Measurements from ENCODE around the gene TRHDE. TPM values are rescaled to one million over a fixed set of nuclear protein-coding genes. Genes with fewer than 3 reads are reported as not detected.

TRHDE gene
- total RNA-seq, 1 experiment from 2014 or later: 1.9 TPM

DNA sequence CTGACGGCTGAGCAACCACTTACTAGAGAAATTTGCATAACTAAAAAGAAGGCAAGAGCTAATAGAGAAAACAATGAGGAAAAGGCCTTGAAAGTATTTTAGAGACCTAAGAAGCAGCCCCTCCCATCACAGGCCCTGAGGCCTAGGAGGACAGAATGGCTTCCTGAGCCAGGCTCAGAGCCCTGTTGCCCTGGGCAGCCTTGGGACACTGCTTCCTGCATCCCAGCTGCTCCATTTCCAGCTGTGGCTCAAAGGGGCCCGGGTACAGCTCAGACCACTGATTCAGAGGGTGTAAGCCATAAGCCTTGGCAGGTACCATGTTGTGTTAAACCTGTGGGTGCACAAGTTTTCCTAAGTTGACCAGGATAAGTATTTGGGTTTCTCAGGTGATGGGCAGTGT lies 181.4 kb downstream of the TRHDE start:
- DNase-seq (ENCODE audit: low read depth, low spot score) (no peak), ATAC-seq (no peak)
- no peak for TF ChIP-seq SIN3A (IDR thresholded peaks at IDR 0.05; ENCODE audit: borderline replicate concordance, insufficient read depth, low read depth, low read length)
- TF ChIP-seq, protein P1, sequence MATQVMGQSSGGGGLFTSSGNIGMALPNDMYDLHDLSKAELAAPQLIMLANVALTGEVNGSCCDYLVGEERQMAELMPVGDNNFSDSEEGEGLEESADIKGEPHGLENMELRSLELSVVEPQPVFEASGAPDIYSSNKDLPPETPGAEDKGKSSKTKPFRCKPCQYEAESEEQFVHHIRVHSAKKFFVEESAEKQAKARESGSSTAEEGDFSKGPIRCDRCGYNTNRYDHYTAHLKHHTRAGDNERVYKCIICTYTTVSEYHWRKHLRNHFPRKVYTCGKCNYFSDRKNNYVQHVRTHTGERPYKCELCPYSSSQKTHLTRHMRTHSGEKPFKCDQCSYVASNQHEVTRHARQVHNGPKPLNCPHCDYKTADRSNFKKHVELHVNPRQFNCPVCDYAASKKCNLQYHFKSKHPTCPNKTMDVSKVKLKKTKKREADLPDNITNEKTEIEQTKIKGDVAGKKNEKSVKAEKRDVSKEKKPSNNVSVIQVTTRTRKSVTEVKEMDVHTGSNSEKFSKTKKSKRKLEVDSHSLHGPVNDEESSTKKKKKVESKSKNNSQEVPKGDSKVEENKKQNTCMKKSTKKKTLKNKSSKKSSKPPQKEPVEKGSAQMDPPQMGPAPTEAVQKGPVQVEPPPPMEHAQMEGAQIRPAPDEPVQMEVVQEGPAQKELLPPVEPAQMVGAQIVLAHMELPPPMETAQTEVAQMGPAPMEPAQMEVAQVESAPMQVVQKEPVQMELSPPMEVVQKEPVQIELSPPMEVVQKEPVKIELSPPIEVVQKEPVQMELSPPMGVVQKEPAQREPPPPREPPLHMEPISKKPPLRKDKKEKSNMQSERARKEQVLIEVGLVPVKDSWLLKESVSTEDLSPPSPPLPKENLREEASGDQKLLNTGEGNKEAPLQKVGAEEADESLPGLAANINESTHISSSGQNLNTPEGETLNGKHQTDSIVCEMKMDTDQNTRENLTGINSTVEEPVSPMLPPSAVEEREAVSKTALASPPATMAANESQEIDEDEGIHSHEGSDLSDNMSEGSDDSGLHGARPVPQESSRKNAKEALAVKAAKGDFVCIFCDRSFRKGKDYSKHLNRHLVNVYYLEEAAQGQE (IDR thresholded peaks at IDR 0.05; ENCODE audit: insufficient read depth in 1 of 2, low read depth in 2 of 2, low read length in 1 of 2): no peak
- TF ChIP-seq TCF7L2 (IDR thresholded peaks at IDR 0.05; ENCODE audit: low read depth, low read length): no peak
- TF ChIP-seq POLR2AphosphoS5 (IDR thresholded peaks at IDR 0.05; ENCODE audit: low read depth, low read length): no peak
- TF ChIP-seq, protein P2, sequence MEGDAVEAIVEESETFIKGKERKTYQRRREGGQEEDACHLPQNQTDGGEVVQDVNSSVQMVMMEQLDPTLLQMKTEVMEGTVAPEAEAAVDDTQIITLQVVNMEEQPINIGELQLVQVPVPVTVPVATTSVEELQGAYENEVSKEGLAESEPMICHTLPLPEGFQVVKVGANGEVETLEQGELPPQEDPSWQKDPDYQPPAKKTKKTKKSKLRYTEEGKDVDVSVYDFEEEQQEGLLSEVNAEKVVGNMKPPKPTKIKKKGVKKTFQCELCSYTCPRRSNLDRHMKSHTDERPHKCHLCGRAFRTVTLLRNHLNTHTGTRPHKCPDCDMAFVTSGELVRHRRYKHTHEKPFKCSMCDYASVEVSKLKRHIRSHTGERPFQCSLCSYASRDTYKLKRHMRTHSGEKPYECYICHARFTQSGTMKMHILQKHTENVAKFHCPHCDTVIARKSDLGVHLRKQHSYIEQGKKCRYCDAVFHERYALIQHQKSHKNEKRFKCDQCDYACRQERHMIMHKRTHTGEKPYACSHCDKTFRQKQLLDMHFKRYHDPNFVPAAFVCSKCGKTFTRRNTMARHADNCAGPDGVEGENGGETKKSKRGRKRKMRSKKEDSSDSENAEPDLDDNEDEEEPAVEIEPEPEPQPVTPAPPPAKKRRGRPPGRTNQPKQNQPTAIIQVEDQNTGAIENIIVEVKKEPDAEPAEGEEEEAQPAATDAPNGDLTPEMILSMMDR (IDR thresholded peaks at IDR 0.05): no peak
- in situ Hi-C loops (cut with HindIII; ENCODE audit: low pct_unique_long_range_greater_than_20kb, low sequenced_read_pairs) (no loop called here), intact Hi-C loops (cut with micrococcal nuclease; ENCODE audit: unreplicated experiment) (no loop called here)
- no peaks in the 10 kb centered on the region for H3K36me3 ChIP-seq (ENCODE audit: control insufficient read depth, insufficient read depth, low read length)
- BruUV-seq (replicated peaks): no TSS peak
- POLR2A ChIA-PET: interaction anchor here (0.6 kb wide), 1 partner anchor 37 kb away, joined by 3 read pairs; no protein-coding TSS in a partner anchor
- CTCF ChIA-PET: no interaction called here
- no peaks in the 10 kb centered on the region for H3K4me1 ChIP-seq (ENCODE audit: control insufficient read depth, insufficient read depth, low read length)
- H3K4me3 ChIP-seq (ENCODE audit: low read depth in 2 of 2, low read length in 2 of 2): no peak overlapping the region
- H3K9me3 ChIP-seq (ENCODE audit: control insufficient read depth, insufficient read depth, low read depth, low read length): no peaks in the 10 kb centered on the region
- no peak overlapping the region for H3K27ac ChIP-seq (ENCODE audit: low read length)
- H3K27me3 ChIP-seq (ENCODE audit: control insufficient read depth, insufficient read depth, low read length): no peaks in the 10 kb centered on the region

DNA sequence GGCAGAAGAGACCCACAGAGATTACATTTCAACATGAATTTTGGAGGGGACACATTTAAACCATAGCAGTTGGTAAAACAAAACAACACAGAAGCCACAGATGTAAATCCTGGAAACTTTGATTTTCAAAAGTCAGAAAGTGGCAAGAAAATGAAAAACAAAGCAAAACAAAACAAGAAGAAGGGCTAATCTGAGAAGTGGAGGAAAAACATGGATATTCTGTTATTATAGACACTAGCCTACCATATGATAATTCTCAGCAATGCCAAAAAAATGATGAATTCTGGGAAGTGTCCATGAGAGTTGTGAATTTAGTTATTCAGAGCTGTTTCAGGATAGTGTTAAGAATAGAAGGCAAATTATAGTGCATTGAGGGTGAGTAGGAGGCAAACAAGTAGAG lies 192.3 kb downstream of the TRHDE start:
- intact Hi-C loops (cut with micrococcal nuclease; ENCODE audit: unreplicated experiment) (no loop called here), in situ Hi-C loops (cut with HindIII; ENCODE audit: low pct_unique_long_range_greater_than_20kb, low sequenced_read_pairs) (no loop called here)
- no peak for ATAC-seq
- no peaks in the 10 kb centered on the region for H3K9me3 ChIP-seq (ENCODE audit: control insufficient read depth, insufficient read depth, low read depth, low read length)
- no peaks in the 10 kb centered on the region for H3K27me3 ChIP-seq (ENCODE audit: control insufficient read depth, insufficient read depth, low read length)
- no peak for DNase-seq (ENCODE audit: low read depth, low spot score)
- no peak overlapping the region for H3K4me3 ChIP-seq (ENCODE audit: low read depth in 2 of 2, low read length in 2 of 2)
- ChIA-PET POLR2A (no interaction called here), CTCF (no interaction called here)
- no peaks in the 10 kb centered on the region for H3K36me3 ChIP-seq (ENCODE audit: control insufficient read depth, insufficient read depth, low read length)
- TF ChIP-seq TCF7L2 (IDR thresholded peaks at IDR 0.05; ENCODE audit: low read depth, low read length) (no peak), SIN3A (IDR thresholded peaks at IDR 0.05; ENCODE audit: borderline replicate concordance, insufficient read depth, low read depth, low read length) (no peak), POLR2AphosphoS5 (IDR thresholded peaks at IDR 0.05; ENCODE audit: low read depth, low read length) (no peak)
- TF ChIP-seq, protein P2 (IDR thresholded peaks at IDR 0.05): no peak
- TF ChIP-seq, protein P1 (IDR thresholded peaks at IDR 0.05; ENCODE audit: insufficient read depth in 1 of 2, low read depth in 2 of 2, low read length in 1 of 2): no peak
- no TSS peak for BruUV-seq (replicated peaks)
- H3K4me1 ChIP-seq (ENCODE audit: control insufficient read depth, insufficient read depth, low read length): no peaks in the 10 kb centered on the region
- H3K27ac ChIP-seq (ENCODE audit: low read length): no peak overlapping the region

Data from Panc1 (cell line).